Esophagus squamous epithelium (tissue), 4 donors: Measurements from ENCODE around the gene REPS2.

Source experiments
- POLR2A ChIP-seq, 4 donors: fragments of 450-650 bp; IDR thresholded peaks; one replicate each; pipeline ENCODE4 v1.6.1; 2017; ENCODE audit warnings: antibody characterized with exemption in 4 of 4, mild to moderate bottlenecking in 4 of 4, moderate library complexity in 3 of 4
- TF ChIP-seq, protein P1 (sequence below), 6 experiments: fragments of 450-650 bp in 4 of 6; fragments of 200-600 bp in 2 of 6; sonication (generic) in 2 of 6; IDR thresholded peaks; one replicate each; pipeline ENCODE4 v1.5.1; 2016 to 2019; ENCODE audit warnings: antibody characterized with exemption in 6 of 6, mild to moderate bottlenecking in 4 of 6, moderate library complexity in 4 of 6

DNA sequence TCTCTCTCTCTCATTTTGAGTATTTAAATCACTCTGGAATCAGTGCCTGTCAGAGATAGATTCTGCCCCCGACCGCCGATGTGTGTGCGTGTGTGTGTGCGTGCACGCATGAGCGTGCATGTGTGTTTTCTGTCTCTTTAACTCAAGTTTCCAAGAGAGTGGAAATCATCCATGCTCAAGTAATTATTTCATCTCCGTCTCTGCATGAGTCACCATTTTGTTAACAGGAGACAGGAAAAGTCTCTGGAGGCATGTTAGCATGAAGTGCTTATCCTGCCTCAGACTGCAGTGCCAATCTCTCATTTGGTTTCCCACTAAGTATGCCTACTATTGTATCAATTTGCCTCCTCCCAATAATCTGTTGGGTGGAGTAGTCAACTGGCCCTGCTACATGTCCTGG, 245.6 kb downstream of the REPS2 start:
- TF ChIP-seq, protein P1, sequence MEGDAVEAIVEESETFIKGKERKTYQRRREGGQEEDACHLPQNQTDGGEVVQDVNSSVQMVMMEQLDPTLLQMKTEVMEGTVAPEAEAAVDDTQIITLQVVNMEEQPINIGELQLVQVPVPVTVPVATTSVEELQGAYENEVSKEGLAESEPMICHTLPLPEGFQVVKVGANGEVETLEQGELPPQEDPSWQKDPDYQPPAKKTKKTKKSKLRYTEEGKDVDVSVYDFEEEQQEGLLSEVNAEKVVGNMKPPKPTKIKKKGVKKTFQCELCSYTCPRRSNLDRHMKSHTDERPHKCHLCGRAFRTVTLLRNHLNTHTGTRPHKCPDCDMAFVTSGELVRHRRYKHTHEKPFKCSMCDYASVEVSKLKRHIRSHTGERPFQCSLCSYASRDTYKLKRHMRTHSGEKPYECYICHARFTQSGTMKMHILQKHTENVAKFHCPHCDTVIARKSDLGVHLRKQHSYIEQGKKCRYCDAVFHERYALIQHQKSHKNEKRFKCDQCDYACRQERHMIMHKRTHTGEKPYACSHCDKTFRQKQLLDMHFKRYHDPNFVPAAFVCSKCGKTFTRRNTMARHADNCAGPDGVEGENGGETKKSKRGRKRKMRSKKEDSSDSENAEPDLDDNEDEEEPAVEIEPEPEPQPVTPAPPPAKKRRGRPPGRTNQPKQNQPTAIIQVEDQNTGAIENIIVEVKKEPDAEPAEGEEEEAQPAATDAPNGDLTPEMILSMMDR (IDR thresholded peaks at IDR 0.05), result no peak
- TF ChIP-seq POLR2A (IDR thresholded peaks at IDR 0.05), result no peak
